Naive B cell (primary cell): ENCODE measurements around the gene PCBP3. TPM values are rescaled to one million over a fixed set of nuclear protein-coding genes. Genes with fewer than 3 reads are reported as not detected.

ENCODE experiments used
- ATAC-seq, 2 donors: fragments of 150-1000 bp; cut with Tn5 transposase; 2 replicates each; pipeline ENCODE4 v1.10.0; 2021; ENCODE audit warnings: low read depth in 2 of 2, mild to moderate bottlenecking in 2 of 2, moderate library complexity in 2 of 2
- DNase-seq: peaks from one replicate; pipeline ENCODE4 v3.0.0; 2022
- H3K27ac Mint-ChIP-seq, 6 donors: one replicate each; pipeline ENCODE4 v1.8.0; 2020 to 2022; ENCODE audit warnings: mild to moderate bottlenecking in 6 of 6, mixed read lengths in 6 of 6, moderate library complexity in 5 of 6, inconsistent platforms in 2 of 6
- H3K27me3 Mint-ChIP-seq, 3 donors: one replicate each; pipeline ENCODE4 v1.8.0; 2021 to 2022; ENCODE audit warnings: mixed read lengths in 3 of 3, mild to moderate bottlenecking in 1 of 3
- H3K36me3 Mint-ChIP-seq, 2 donors: one replicate each; pipeline ENCODE4 v1.8.0; 2020 to 2022; ENCODE audit warnings: mixed read lengths in 2 of 2, inconsistent platforms in 1 of 2, mild to moderate bottlenecking in 1 of 2
- H3K4me1 Mint-ChIP-seq, 3 donors: one replicate each; pipeline ENCODE4 v1.8.0; 2020 to 2022; ENCODE audit warnings: mixed read lengths in 3 of 3, inconsistent platforms in 1 of 3, mild to moderate bottlenecking in 1 of 3, moderate library complexity in 1 of 3
- H3K4me3 Mint-ChIP-seq, 8 donors: one replicate each; pipeline ENCODE4 v1.8.0; 2020 to 2022; ENCODE audit warnings: mild to moderate bottlenecking in 8 of 8, mixed read lengths in 8 of 8, moderate library complexity in 8 of 8, inconsistent platforms in 2 of 8
- H3K9me3 Mint-ChIP-seq, 7 donors: one replicate each; pipeline ENCODE4 v1.8.0; 2020 to 2022; ENCODE audit warnings: mixed read lengths in 7 of 7, mild to moderate bottlenecking in 5 of 7, inconsistent platforms in 2 of 7, moderate library complexity in 1 of 7
- polyA plus RNA-seq, 6 donors: library from polyadenylated mRNA; unstranded; fragments of 300-500 nt; fragmentation: Illumina TruSeq; gene quantifications; one replicate each; pipeline ENCODE4 v1.2.3, GENCODE V29; 2021; ENCODE audit warnings: low read depth in 6 of 6

Gene PCBP3
- polyA plus RNA-seq, 6 donors from 2014 or later: 0.60 to 1.5 (median 0.93) TPM; not detected in 2

GRCh38 chr21:45921917-45922316 lies 278.4 kb downstream of the PCBP3 start:
- H3K4me3 Mint-ChIP-seq: no peak overlapping the region
- H3K9me3 Mint-ChIP-seq: peaks cover 0 to 5% (median 0%) of the 10 kb centered on the region in 7 donors
- peaks cover 0 to 3% (median 0%) of the 10 kb centered on the region in 3 donors for H3K27me3 Mint-ChIP-seq
- no peak for ATAC-seq
- no peak overlapping the region for H3K27ac Mint-ChIP-seq
- H3K36me3 Mint-ChIP-seq: no peaks in the 10 kb centered on the region
- H3K4me1 Mint-ChIP-seq: no peaks in the 10 kb centered on the region
- DNase-seq: no peak

GRCh38 chr21:45922648-45923047 lies 279.1 kb downstream of the PCBP3 start:
- Mint-ChIP-seq H3K36me3 (no peaks in the 10 kb centered on the region), H3K27me3 (peaks cover 0 to 3% (median 0%) of the 10 kb centered on the region in 3 donors), H3K9me3 (peaks cover 0 to 5% (median 0%) of the 10 kb centered on the region in 7 donors), H3K4me1 (no peaks in the 10 kb centered on the region), H3K27ac (no peak overlapping the region), H3K4me3 (no peak overlapping the region)
- DNase-seq: no peak
- ATAC-seq: no peak

- Mint-ChIP-seq H3K36me3 (no peaks in the 10 kb centered on the region), H3K4me3 (no peak overlapping the region), H3K9me3 (peaks cover 0 to 5% (median 0%) of the 10 kb centered on the region in 7 donors), H3K27me3 (peaks cover 0 to 3% (median 0%) of the 10 kb centered on the region in 3 donors), H3K4me1 (no peaks in the 10 kb centered on the region), H3K27ac (no peak overlapping the region)
- peak; percentile 11 for DNase-seq
- ATAC-seq: peak in 1 of 2 donors; percentile 30
These were observed 279.6 kb downstream of the PCBP3 start for GRCh38 chr21:45923146-45923545.

GRCh38 chr21:45926281-45926680 lies 282.8 kb downstream of the PCBP3 start:
- no peaks in the 10 kb centered on the region for H3K4me1 Mint-ChIP-seq
- H3K36me3 Mint-ChIP-seq: no peaks in the 10 kb centered on the region
- H3K27ac Mint-ChIP-seq: peak overlapping the region in 1 of 6 donors; percentile 20
- no peak overlapping the region for H3K4me3 Mint-ChIP-seq
- peaks cover 0 to 5% (median 0%) of the 10 kb centered on the region in 7 donors for H3K9me3 Mint-ChIP-seq
- ATAC-seq (no peak), DNase-seq (no peak)
- H3K27me3 Mint-ChIP-seq: no peaks in the 10 kb centered on the region

GRCh38 chr21:45927032-45927431 lies 283.5 kb downstream of the PCBP3 start:
- Mint-ChIP-seq H3K4me3 (no peak overlapping the region), H3K27ac (no peak overlapping the region), H3K27me3 (no peaks in the 10 kb centered on the region), H3K36me3 (no peaks in the 10 kb centered on the region), H3K4me1 (no peaks in the 10 kb centered on the region), H3K9me3 (peaks cover 0 to 5% (median 0%) of the 10 kb centered on the region in 7 donors)
- no peak for DNase-seq
- no peak for ATAC-seq

- ATAC-seq (no peak), DNase-seq (no peak)
- Mint-ChIP-seq H3K36me3 (peaks cover 0 to 3% of the 10 kb centered on the region in 2 donors), H3K27me3 (no peaks in the 10 kb centered on the region), H3K4me1 (no peaks in the 10 kb centered on the region), H3K9me3 (peaks cover 0 to 11% (median 3%) of the 10 kb centered on the region in 7 donors), H3K4me3 (no peak overlapping the region), H3K27ac (no peak overlapping the region)
These were observed 284.6 kb downstream of the PCBP3 start for GRCh38 chr21:45927851-45928850.

- Mint-ChIP-seq H3K4me1 (no peaks in the 10 kb centered on the region), H3K9me3 (peaks cover 0 to 19% (median 10%) of the 10 kb centered on the region in 7 donors), H3K4me3 (no peak overlapping the region), H3K36me3 (peaks cover 0 to 8% of the 10 kb centered on the region in 2 donors), H3K27me3 (no peaks in the 10 kb centered on the region), H3K27ac (no peak overlapping the region)
- DNase-seq: no peak
- no peak for ATAC-seq
These were observed 285.9 kb downstream of the PCBP3 start for GRCh38 chr21:45929449-45929848.

- no peak for ATAC-seq
- no peak overlapping the region for H3K27ac Mint-ChIP-seq
- H3K4me3 Mint-ChIP-seq: no peak overlapping the region
- peaks cover 0 to 8% of the 10 kb centered on the region in 2 donors for H3K36me3 Mint-ChIP-seq
- H3K9me3 Mint-ChIP-seq: peaks cover 0 to 27% (median 12%) of the 10 kb centered on the region in 7 donors
- no peaks in the 10 kb centered on the region for H3K27me3 Mint-ChIP-seq
- no peaks in the 10 kb centered on the region for H3K4me1 Mint-ChIP-seq
- DNase-seq: no peak
These were observed 286.8 kb downstream of the PCBP3 start for GRCh38 chr21:45930231-45930760.

GRCh38 chr21:45930792-45931191 lies 287.3 kb downstream of the PCBP3 start:
- Mint-ChIP-seq H3K36me3 (peaks cover 2 to 8% of the 10 kb centered on the region in 2 donors), H3K27ac (no peak overlapping the region), H3K4me3 (no peak overlapping the region), H3K4me1 (no peaks in the 10 kb centered on the region), H3K9me3 (peaks cover under 1 to 32% (median 16%) of the 10 kb centered on the region in 7 donors), H3K27me3 (no peaks in the 10 kb centered on the region)
- ATAC-seq (no peak), DNase-seq (no peak)

GRCh38 chr21:45931397-45931969 lies 288.0 kb downstream of the PCBP3 start:
- no peak for DNase-seq
- peaks cover 3 to 37% (median 19%) of the 10 kb centered on the region in 7 donors for H3K9me3 Mint-ChIP-seq
- ATAC-seq: no peak
- H3K36me3 Mint-ChIP-seq: peaks cover 5 to 8% of the 10 kb centered on the region in 2 donors
- H3K27me3 Mint-ChIP-seq: no peaks in the 10 kb centered on the region
- H3K4me3 Mint-ChIP-seq: no peak overlapping the region
- H3K27ac Mint-ChIP-seq: no peak overlapping the region
- no peaks in the 10 kb centered on the region for H3K4me1 Mint-ChIP-seq

- H3K9me3 Mint-ChIP-seq: peaks cover 10 to 45% (median 26%) of the 10 kb centered on the region in 7 donors
- no peaks in the 10 kb centered on the region for H3K27me3 Mint-ChIP-seq
- peaks cover 5 to 8% of the 10 kb centered on the region in 2 donors for H3K36me3 Mint-ChIP-seq
- ATAC-seq: no peak
- H3K27ac Mint-ChIP-seq: no peak overlapping the region
- no peak for DNase-seq
- H3K4me3 Mint-ChIP-seq: no peak overlapping the region
- no peaks in the 10 kb centered on the region for H3K4me1 Mint-ChIP-seq
These were observed 289.5 kb downstream of the PCBP3 start for GRCh38 chr21:45932922-45933502.

GRCh38 chr21:45934085-45934484 lies 290.6 kb downstream of the PCBP3 start:
- Mint-ChIP-seq H3K9me3 (peaks cover 10 to 45% (median 26%) of the 10 kb centered on the region in 7 donors), H3K36me3 (peaks cover 5 to 8% of the 10 kb centered on the region in 2 donors), H3K27me3 (no peaks in the 10 kb centered on the region), H3K4me1 (no peaks in the 10 kb centered on the region), H3K27ac (no peak overlapping the region), H3K4me3 (no peak overlapping the region)
- no peak for DNase-seq
- no peak for ATAC-seq

GRCh38 chr21:45934554-45934953 lies 291.0 kb downstream of the PCBP3 start:
- no peak for DNase-seq
- Mint-ChIP-seq H3K36me3 (peaks cover 5 to 8% of the 10 kb centered on the region in 2 donors), H3K27ac (no peak overlapping the region), H3K9me3 (peaks cover 10 to 45% (median 26%) of the 10 kb centered on the region in 7 donors), H3K4me3 (no peak overlapping the region), H3K4me1 (no peaks in the 10 kb centered on the region), H3K27me3 (no peaks in the 10 kb centered on the region)
- ATAC-seq: no peak
